GM12872 (cell line): ENCODE data around the gene ATXN1L.

Source experiments
- TF ChIP-seq, protein P1 (sequence below): IDR thresholded peaks from 3 replicates; pipeline ENCODE4 v1.5.1; 2011; ENCODE audit warnings: low read depth, mild to moderate bottlenecking, low read length, moderate library complexity; ENCODE audit not compliant: insufficient read depth

Gene ATXN1L, protein sequence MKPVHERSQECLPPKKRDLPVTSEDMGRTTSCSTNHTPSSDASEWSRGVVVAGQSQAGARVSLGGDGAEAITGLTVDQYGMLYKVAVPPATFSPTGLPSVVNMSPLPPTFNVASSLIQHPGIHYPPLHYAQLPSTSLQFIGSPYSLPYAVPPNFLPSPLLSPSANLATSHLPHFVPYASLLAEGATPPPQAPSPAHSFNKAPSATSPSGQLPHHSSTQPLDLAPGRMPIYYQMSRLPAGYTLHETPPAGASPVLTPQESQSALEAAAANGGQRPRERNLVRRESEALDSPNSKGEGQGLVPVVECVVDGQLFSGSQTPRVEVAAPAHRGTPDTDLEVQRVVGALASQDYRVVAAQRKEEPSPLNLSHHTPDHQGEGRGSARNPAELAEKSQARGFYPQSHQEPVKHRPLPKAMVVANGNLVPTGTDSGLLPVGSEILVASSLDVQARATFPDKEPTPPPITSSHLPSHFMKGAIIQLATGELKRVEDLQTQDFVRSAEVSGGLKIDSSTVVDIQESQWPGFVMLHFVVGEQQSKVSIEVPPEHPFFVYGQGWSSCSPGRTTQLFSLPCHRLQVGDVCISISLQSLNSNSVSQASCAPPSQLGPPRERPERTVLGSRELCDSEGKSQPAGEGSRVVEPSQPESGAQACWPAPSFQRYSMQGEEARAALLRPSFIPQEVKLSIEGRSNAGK

GRCh38 chr16:71845639-71846430 lies at the start of gene ATXN1L:
Gene ATXN1L (plus strand): TSS chr16:71845976. CDS start chr16:71849741, 3,765 bp downstream.
- TF ChIP-seq, protein P1, sequence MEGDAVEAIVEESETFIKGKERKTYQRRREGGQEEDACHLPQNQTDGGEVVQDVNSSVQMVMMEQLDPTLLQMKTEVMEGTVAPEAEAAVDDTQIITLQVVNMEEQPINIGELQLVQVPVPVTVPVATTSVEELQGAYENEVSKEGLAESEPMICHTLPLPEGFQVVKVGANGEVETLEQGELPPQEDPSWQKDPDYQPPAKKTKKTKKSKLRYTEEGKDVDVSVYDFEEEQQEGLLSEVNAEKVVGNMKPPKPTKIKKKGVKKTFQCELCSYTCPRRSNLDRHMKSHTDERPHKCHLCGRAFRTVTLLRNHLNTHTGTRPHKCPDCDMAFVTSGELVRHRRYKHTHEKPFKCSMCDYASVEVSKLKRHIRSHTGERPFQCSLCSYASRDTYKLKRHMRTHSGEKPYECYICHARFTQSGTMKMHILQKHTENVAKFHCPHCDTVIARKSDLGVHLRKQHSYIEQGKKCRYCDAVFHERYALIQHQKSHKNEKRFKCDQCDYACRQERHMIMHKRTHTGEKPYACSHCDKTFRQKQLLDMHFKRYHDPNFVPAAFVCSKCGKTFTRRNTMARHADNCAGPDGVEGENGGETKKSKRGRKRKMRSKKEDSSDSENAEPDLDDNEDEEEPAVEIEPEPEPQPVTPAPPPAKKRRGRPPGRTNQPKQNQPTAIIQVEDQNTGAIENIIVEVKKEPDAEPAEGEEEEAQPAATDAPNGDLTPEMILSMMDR, result no peak

- TF ChIP-seq, protein P1, result no peak
Measured at GRCh38 chr16:71796501-71797097, 49.2 kb upstream of the ATXN1L start.

- TF ChIP-seq, protein P1, result no peak
Measured at GRCh38 chr16:71803305-71803690, 42.5 kb upstream of the ATXN1L start.

DNA sequence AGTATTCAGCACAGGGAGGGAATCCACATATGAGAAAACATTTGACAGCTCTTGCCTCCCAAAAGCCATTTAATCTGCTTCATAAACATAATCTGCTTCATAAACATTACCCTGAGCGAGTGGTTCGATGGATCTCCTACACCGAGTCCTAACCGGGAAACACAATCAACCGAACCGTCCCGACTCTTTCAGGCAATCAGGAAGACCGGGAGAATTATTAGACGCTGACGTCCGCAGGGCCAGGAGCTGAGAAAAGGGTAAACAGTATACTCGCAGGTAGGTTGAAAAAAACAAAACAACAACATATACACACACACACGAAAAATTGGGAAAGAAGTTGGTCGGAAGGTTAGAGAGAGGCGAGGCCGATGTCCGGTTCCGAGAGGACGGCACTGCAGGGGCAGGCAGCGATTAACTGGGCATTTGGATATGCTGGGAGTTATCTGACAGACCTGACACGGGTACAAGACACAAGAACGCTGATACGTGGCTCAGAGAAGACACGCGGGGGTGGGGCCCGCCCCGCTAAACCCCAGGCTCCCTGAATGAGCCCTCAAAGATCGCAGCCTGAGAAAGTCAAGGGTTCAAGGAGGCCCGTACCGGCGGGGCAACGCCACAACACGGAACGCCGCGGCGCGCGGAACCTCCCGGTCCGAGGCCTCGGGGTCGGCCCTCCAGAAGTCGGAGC lies 37.7 kb upstream of the ATXN1L start:
- TF ChIP-seq, protein P1, result no peak

DNA sequence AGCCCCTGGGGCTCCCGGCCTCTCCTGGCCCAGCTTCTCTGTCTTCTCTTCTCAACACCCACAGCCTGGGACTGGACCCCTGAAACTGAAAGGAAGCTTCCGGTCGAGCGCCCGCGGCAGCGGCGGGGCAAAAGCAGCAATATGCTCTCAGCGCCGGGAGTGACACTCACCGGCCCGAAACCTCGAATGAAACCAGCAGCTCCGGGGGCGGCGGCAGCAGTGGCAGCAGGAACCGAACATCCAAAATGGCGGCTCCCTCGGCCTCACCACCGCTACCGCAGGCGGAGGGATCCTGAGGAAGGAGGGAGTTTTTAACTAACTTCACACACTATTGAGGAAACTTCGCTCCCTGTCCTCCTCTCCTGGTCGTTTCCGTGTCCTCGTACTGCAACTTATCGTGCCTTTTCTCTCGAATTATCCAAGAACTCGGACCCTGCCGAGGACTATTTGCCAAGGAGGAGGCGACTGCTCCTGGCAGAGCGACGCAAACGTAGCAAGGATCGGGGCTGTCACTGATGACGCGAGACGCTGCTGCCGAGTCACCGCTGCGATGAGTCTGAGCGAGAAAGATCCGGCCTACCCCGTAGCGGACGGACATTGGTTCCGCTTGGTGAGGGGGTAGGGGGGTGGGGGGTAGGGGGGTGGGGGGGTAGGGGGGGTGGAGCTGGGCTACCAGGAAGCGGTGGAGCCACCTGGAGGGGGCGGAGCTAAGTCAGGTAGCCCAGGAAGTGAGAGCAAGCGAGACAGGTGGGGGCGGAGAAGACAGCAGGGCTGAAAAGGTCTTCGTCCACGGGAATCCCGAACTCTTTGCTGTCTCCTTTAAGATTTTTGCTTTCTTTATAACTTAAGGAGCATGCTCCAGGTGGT lies 37.0 kb upstream of the ATXN1L start, which contains the start of gene AP1G1:
TSS of gene AP1G1 (minus strand) at position 242 of the 867 bp plus-strand sequence. CDS start 19,355 bp downstream, outside the sequence.
- TF ChIP-seq, protein P1, result no peak

DNA sequence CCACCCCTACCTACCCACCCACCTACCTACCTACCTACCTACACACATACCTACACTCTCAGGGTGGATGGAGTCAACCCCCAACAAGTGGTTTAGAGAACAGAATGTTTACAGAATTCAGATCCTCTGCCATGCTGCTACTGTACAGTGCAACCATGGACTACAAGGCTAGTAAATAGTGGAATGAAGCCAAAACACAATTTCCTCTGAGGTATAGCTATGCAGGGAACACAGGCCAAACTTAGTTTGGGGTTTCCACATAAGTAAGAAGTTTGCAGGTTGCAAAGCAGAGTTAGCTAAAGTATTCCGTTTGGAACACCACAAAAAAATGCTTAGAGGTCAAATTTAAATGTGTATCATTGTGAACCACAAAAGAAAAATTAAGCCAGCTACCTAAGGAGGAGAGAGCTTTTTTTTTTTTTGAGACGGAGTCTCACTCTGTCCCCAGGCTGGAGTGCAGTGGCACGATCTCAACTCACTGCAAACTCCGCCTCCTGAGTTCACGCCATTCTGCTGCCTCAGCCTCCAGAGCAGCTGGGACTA lies 34.4 kb upstream of the ATXN1L start:
- TF ChIP-seq, protein P1, result no peak
